GM18858 (cell line): Measurements from ENCODE around the gene P4HA3.

Experiments used
- ATAC-seq: cut with Tn5 transposase; IDR thresholded peaks from one replicate; pipeline ENCODE4 v1.9.1; 2021; ENCODE audit not compliant: unreplicated experiment

P4HA3 gene

DNA sequence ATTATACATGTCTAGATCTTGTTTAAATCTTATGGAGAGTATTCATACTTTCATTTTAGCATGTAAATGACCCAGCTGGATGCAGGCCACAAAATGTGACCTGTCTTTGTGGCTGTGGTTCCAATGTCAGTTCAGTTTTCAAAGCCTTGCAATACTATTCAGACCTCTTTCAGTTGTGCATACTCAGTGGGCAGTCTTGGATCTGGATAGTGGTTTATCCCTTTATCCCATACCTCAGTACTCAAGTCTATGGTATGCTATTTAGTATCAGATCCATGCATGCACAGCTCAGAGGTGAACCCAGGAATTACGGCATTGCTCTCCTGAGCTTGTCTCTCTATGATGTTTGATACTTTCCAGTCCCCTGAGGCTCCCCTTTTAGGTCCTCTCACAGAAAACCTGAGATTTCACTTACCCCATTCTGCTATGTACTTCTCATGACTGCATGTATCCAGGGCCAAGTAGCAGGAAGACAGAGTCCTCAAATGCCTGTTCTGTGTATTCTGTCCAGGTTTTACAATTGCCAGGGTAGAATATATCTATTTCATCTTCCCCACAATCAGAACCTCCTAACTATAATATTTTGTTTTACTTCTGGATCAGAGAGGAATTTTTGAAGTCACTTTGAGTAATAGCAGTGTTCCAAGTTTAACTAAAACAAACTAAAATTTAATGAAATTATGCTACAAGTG, 6.9 kb upstream of the P4HA3 start:
- no peak for ATAC-seq

DNA sequence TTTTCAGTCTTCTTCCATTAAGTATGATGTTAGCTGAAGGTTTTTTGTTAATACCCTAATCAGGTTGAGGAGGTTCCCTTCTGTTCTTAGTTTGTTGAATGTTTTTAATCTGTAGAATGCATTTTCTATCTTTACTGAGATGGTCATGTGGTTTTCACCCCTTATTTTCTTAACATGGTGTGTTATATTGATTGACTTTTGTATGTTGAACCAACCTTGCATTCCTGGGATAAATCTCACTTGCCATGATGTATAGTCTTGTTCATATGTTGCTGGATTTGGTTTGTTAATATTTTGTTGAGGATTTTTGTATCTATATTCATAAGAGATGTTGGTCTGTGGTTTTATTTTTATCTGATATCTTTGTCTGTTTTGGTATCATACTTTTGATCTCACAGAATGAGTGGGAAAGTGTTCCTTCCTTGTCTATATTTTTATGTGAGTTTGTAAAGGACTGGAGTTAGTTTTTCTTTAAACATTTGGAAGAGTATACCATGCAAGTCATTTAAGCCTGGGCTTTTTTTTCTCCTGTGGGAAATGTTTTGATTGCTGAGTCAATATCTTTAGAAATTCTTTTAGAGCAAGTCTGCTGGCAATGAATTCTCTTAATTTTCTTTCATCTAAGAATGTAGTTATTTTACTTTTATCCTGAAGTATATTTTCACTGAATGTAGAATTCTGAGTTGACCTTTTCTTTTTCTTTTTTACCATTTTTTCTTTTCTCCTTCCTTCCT, 5.5 kb upstream of the P4HA3 start:
- ATAC-seq: no peak

DNA sequence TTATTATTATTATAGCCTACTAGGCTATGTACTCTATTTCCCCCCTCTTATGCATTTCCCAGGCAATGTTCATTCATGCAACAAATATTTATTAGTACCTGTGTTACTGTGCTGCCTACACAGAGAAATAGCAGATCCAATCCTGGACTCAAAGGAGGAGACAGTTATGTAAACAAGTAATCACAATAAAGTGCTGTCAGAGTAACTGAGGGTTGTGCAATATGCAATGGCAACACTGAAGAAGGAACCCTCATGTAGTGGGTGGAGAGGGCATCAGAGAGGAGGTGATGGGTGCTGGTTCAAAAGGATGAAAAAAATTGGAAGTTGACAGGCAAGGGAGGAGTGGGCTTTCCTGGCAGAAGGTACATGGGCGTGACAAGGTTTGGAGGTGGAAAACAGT, 886 bp upstream of the P4HA3 start:
- no peak for ATAC-seq

DNA sequence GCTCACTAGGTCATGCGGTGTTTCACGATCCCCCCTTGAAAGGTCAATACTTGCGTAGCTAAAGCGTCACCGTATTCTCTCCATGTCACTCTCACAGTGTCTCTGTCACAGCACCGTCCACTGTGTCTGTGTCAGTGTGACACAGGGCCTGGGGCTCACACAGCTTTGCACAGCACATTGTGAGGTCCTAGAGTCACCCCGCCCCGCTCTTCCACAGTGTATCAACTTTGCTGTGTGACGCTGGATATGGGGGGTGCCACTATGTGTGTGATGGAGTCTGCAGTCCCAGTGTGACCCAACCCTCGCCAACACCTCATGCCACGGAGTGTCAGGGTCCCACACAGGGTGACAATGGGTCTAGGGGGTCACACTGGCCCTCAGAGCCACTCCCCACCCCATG, 583 bp downstream of the P4HA3 start:
- ATAC-seq: no peak

DNA sequence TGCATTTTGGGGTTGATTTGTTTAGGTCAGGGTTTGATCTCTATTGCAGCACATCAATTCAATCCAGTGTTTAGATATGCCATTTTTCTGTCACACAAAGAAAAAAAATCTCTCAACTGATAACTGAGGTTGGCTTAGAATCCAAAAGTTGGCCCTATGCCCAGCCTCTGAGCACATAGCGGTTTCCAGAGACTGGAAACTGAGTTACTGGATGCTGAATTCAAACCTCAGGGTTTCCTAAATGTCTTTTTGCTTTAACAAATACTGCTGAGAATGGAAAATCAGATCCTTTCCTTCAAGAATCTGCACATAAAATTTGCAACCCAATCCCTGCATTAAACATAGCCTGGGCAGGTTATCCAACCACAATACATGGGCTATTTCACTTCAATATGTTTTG, 4.0 kb downstream of the P4HA3 start:
- no peak for ATAC-seq

DNA sequence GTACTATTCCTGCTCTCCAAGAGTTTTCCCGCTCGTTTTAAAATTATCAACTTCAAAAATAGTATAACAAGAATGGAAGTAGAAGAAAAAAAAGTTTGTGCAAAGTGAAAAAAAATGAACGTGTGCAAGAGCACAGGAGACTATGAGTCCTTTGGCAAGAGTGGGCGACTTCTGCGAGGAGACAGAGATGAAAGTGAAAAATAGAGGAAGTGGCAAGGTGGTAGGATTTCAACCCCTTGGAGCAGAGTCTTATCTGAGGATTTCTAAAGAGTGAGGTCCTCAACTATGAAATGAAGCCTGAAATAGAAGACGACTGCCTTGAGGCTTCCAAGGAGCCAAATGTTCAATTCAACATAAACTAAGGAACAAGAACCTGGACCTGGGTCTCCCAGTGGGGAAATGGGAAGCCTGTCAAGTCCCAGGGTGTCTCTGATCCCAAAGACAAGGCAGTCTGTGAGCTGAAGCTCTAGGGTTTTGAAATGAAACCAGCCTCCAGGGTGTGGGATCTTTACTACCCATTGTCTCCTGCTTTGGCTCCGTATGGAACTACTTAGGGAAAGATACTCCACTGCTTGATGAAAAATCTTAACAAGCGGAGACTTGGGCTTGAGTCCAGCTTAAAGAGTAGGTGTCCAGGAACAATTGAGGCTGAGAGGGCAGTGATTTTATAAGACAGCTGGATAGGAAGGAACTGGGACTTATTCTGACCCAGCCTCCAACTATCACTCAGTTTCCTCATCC, 4.8 kb downstream of the P4HA3 start:
- ATAC-seq: no peak

DNA sequence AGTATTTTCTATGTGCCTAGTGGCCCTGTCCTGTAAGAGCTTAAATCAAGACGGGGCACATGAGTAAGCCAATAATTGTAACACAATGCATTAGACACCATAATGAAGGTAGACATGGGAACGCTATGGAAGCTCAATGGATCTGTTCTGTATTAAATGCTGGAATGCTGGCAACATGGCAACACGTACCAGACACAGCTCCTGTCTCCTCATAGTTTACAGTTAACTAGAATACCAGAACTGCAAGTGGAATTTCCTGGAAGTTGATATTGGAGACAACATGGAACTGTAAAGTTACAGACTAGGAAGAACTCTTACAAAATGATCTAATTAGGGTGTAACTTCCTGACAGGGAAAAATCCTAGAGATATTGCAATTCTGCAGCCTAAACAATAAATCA, 12.4 kb downstream of the P4HA3 start:
- ATAC-seq: no peak

DNA sequence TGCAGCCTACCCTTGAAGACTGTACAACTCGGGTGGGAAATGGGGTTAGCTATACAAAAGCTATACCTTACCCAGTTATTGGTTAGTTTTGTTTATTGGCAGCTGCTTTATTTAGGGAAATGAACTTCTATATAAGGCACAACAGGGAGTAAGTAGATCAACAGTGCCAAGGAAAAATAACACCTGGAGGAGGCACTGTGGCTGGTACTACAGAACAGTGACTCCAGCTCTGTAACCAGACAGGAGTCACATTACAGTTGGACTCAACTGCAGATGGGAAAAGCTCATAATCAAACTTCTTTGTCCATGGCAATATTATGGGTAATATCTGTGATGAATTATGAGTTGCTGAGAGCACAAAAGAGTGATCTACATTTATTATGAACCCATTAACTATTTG, 14.0 kb downstream of the P4HA3 start:
- no peak for ATAC-seq

DNA sequence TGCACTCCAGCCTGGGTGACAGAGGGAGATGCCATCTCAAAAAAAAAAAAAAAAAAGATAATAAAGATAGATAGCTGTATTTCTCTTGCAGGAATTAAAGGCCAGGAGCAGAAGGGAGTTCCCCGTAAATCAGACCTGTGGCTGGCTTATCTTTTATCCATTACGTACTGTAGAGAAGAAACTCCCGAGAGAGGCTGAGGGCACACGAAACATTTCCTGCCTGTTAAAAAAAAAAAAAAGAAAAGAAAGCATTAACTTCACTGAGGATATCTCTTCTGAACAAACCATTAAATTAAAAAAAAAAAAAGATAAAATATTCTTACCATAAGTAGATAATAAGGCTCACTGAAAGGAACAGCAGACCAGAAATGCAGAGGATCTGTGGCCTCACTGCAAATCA, 22.5 kb downstream of the P4HA3 start:
- no peak for ATAC-seq

DNA sequence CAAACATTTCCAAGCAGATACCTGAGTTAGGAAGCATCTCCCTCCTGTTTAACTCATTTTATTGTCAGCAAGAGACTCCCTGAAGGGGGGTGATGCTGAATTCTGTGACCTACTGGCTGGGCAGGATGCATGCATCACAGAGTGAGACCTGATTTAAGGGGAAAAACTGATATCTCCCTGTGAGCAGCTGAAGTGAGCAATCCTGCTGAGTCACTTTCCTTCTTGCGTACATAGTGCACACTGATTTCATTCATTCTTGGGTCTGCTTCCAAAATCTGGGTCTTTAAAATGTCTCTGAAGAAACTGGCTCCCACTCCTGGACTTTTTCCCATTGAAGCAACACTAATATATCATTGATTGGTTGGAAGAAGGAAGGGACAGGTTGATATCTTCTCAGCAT, 23.3 kb downstream of the P4HA3 start:
- no peak for ATAC-seq

DNA sequence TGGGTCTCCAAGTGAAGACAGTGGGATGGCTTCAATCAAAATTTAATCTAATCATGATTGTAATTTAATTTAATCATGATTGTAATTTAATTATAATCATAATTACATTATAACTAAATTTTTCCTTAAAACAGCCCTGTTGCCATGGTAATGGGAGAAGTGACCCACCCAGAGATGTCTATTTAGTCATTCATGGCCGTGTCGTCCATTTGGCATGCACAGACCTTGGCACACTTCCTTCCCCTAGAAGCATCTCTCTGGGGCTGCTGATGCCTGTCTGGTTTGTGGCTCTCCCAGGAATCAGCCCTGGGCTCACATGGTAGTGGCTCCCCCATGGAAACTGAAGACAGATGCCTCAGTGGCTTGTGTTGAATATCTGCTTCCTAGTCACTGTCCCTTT, 27.0 kb downstream of the P4HA3 start:
- ATAC-seq: no peak

DNA sequence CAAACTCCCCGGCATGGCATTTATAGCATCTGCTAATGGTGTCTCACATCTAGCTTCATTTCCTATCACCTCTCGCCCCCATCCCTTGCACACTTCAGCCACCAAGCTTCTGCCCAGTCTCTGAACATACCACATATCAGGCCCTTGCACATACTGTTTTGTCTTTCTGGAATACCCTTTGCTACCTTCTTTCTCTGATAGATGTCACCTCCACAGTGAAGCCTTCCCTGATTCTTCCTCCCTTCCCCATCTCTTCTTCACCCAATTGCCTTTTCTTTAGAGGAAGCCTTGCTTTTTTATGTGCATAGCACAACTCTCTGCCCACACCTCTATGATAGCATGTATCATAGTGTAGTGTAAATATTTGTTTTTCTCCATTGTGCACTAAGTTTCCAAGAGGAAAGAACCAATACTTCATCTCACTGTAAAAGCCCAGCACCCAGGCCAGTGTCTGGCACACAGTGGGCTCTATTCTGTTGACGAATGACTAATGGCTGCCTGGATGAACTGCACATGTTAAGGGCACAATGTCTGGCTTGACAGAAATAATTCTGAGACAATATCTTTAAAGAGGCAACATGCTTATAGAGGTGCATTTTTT, 27.8 kb downstream of the P4HA3 start:
- no peak for ATAC-seq

DNA sequence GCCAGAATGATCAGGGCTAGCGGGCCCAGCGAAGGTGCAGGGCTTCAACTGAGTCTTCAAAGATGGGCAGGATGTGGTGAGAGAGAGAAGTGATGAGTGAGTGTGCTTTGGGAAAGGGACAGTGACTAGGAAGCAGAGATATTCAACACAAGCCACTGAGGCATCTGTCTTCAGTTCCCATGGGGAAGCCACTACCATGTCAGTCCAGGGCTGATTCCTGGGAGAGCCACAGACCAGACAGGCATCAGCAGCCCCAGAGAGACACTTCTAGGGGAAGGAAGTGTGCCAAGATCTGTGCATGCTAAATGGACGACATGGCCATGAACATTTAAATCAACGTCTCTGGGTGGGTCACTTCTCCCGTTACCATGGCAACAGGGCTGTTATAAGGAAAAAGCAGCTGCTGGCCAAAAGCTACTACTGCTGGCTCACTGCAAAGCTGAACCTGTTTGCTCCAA, 28.5 kb downstream of the P4HA3 start:
- no peak for ATAC-seq

DNA sequence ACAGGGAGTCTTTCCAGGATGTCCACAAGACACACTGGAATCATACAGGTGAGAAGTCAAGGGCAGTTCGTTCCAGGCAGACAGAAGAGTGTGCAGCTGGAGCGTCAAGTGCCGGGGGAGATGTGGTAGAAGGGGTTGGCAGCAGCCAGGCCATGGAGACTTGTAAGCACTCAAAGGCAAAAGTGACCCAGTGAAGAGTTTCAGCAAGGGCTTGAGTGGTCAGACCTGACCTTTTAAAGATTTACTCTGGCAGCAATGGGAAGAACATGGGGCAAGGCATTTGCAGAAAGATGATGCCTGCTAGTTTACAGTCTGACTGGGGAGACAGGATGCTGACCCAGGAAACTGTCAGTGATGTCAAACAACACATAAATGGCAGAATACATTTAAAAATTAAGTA, 29.0 kb downstream of the P4HA3 start:
- no peak for ATAC-seq

DNA sequence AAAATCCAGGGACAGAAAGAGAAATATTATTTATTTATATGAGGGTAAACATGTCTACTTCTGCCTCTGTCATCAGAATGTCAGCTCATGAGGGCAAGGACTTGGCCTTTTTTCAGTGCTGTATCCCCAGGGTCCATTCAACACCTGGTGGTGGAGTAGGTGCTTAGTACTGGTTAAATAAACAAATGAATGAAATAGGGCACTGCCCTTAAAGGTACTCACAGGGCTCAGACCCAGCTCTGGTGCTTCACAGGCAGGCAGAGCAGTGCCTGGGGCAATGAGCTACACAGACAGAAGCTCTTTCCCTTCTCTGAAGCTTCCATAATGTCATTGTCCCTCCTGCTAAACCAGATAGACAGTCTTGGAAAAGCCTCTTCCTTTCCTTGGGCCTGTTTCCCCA, 30.9 kb downstream of the P4HA3 start:
- no peak for ATAC-seq

DNA sequence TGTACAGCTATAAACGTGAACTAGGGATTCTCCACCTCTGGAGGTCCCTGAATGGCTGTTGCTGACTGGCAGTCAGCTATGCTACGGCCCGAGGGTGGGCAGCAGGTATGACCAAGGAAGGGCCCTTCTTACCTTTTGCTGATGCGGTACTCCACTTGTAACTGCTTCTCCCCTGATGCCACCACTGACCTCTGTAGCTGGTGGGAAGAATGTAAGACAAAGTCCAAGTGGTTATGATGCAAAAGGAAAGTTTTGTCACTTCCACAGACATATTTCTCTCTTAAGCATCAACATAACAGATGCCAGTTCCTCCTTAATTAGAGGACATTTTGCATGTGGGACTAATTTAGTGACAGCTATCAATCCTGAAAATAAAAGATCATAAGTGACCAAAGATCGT, 32.2 kb downstream of the P4HA3 start:
- no peak for ATAC-seq

DNA sequence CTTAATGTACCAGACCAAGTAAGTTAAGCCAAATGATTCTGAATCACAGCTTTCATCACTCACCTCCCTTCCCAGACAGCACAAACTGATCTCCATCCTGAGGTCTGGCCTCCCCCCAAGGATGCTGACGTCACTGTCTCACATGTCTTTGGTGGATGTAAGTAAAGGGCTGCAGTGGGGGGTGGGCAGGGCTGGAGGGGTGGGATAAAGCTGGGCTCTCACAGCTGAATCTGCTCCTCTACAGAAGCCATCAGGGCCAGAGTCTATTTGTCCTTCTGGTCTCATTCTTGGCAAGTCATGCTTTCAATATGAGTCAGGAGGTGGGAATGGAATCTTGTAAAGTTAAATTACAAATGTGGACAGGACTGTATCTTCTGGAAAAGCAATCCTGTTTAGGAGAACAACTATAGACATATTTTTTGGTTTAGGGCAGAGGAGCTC, 32.7 kb downstream of the P4HA3 start:
- no peak for ATAC-seq

DNA sequence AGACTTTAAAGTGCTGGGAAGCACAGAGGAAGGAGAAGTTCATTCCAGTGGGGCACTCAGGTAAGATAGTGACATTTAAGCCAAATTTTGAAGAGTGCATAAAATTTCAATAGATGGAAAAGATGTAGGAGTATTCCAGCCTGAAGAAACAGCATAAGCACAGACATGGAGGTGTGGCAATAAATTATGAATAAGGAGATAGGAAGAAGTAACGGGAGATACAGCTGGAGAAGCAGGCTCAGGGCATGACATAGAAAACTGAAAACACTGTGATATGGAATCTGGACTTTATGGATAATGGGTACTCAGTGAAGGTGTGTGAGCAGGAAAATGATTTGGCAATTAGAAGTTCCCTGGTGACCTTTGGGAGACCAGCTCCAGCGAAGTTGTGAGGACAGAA, 33.3 kb downstream of the P4HA3 start:
- no peak for ATAC-seq

DNA sequence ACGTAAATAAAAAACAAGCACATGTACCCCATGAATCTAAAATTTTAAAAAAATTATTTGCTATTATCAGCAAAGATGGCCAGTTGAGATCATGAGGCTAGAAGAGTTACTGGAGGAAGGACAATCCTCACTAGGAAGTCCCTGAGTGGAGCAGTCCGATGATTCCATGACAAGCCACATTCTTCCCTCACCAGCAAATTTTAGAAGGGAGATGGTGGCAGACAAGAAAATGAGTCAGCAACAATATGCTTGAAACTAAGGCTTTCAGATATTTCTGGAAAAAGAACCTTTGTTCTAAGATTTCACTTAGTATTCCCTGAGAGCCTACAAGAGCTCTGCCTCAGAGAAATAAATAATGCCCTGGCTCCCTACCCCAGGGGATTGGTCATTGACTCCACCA, 34.9 kb downstream of the P4HA3 start:
- no peak for ATAC-seq

DNA sequence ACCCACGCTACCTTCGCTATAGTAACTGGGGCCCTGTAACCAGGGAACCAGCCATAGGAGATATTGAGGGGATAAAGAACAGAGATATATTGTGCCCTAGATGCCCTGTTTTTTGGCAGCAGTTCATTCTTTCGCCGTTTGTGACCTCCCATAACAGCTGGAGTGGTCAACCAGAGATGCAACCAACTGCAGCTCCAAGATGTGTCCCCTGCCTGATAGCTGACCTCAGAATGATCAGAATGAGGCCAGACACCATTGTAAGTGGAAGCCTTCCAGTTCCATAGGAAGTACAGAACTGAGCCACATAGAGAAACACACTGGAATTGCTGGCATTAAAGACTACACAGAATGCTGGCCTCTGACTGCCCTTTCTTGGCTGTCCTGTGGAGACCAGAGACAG, 39.2 kb downstream of the P4HA3 start:
- no peak for ATAC-seq

DNA sequence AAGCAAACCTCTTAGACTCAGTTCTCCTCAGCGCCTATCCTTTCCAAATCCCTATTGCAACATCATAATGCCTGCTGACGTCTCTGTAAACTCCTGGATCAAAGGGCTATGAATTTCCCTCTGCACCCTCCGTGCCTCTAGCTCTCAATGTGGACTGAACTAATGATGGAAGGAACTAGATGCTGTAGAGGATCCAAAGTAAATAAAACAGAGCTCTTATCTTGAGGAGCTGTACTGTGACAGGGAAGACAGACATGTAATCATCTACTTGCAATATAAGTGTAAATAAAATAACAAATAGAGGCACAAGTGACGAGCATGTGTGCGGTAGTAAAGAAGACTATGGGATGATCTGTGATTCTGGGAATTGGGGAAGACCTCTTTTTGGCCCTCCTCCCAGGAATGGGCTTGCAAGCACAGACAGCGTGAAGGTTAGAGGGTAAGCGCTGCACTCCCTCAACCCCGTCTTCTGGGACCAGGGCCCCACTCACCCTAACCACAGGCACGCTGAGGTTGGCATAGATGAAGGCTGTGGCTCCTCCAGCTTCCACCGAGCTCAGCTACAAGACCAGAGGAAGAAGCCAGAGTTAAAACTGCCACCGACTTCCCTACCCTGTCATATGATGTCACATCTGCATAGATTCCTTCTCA, 42.2 kb downstream of the P4HA3 start:
- ATAC-seq: no peak
